ENCODE results near the gene ITSN2. TPM values are rescaled to one million over a fixed set of nuclear protein-coding genes. Genes with fewer than 3 reads are reported as not detected.
"Not testable (repeated sequence)": the region's sequence is repeated elsewhere in the genome, so short reads cannot be mapped to it uniquely, and the experiment has no call there.

The ITSN2 gene
- total RNA-seq, 2 donors from 2014 or later: 35.8 to 41.1 TPM

GRCh38 chr2:24205131-24205530 is 155.2 kb downstream of the ITSN2 start:
- DNase-seq: no peak
- no peak for ATAC-seq
- intact Hi-C loops (cut with DNase I): no loop called here

- ATAC-seq: no peak
- DNase-seq: no peak
- intact Hi-C loops (cut with DNase I): no loop called here
These were observed 155.8 kb downstream of the ITSN2 start for GRCh38 chr2:24204505-24204904.

GRCh38 chr2:24203787-24204150 is 156.6 kb downstream of the ITSN2 start:
- intact Hi-C loops (cut with DNase I): no loop called here
- ATAC-seq (no peak), DNase-seq (no peak)

DNA sequence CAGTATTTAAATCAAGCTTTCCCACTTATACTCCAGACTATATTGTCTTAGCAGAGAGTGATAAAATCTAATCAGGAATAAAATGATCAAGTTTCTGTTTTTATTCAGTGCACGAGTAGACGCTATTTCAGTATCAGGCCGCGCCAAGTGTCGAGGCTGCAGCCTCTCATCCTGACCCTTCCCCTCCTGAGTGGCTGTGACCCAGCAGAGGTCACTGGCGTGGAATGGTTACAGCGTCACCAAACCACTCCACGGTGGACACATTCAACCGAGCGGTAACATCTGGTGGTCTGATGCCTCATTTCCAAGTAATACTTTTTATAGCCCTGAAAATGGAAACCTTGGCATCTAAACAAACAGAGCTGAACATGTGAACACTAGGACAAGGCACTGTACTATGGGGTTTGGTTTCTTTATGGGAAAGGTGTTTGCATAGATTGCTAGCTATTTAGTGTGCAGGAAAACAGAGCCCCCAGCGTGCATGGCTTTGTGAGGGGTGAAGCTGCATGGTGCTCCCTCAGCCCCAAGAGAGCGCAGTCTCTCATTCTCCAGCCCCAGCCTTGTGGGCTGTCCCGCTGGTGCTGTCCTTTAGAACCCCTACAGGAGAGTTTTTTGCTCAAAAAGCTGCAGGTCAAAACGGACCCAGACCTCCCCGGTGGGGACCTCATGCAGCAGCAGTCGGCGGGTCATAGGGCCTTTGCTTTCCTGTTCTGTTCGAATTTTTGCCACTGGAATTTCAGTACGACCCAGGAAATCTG is 157.1 kb downstream of the ITSN2 start:
- intact Hi-C loops (cut with DNase I): no loop called here
- DNase-seq (no peak), ATAC-seq (no peak)

DNA sequence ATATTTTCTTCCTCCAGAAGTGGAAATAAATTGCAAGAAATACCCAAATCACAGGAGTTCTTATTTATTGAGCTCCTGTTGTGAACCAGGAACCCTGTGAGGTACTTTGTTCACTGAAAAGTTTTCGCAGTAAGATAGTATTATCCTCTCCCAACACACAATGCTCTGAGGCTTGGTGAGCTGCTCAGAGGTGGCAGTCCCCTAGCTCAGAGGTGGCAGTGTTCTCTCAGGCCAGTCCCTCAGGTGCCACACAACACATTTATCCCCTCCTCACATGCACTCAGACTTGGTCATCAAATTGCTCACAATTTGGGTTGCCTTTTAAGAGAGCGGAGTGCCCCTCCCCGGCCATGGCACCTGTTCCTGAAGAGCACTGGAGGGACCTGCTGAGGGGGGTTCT is 159.5 kb downstream of the ITSN2 start:
- ATAC-seq (no peak), DNase-seq (no peak)
- intact Hi-C loops (cut with DNase I): no loop called here

DNA sequence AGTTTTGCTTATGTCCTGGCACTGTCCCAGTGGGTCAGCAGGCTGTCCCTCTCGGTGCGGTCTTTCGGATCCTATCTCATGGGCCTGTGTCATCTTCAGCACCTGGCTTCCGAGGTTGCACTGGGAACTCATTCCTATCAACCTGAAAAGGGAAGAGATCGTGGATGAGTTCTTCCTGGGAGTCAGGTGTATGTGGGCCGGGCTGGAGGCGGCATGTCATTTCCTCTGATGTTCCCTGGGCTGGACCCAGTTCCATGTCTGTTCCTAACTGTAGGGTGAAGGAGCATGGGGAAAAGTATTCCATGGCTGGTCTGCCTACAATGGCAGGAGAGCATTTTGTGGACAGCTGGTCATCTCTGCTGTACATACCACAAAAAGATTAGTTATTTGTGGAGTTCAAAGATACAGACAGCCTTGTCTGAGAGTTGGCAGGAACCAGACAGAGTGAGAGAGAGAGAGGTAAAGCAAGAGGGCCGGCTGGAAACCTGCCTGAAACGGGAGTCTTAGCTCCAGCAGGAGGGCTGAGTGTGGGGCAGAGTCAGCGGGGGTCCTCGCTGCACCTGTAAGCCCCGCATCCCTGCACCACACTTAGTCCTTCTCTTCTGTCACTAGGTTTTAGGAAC is 160.3 kb downstream of the ITSN2 start:
- intact Hi-C loops (cut with DNase I): no loop called here
- DNase-seq (no peak), ATAC-seq (peak; percentile 59 to 60)

- ATAC-seq; intact Hi-C loops (cut with DNase I); DNase-seq: not testable (repeated sequence)
These were observed 163.1 kb downstream of the ITSN2 start for GRCh38 chr2:24197213-24197612.

GRCh38 chr2:24191848-24192247 is 168.5 kb downstream of the ITSN2 start:
- DNase-seq: no peak
- ATAC-seq: no peak
- intact Hi-C loops (cut with DNase I): no loop called here

GRCh38 chr2:24191156-24191555 is 169.2 kb downstream of the ITSN2 start:
- DNase-seq (no peak), ATAC-seq (no peak)
- intact Hi-C loops (cut with DNase I): no loop called here

GRCh38 chr2:24190503-24190902 is 169.8 kb downstream of the ITSN2 start:
- ATAC-seq (no peak), DNase-seq (no peak)
- intact Hi-C loops (cut with DNase I): no loop called here

GRCh38 chr2:24189551-24189950 is 170.8 kb downstream of the ITSN2 start:
- intact Hi-C loops (cut with DNase I): no loop called here
- DNase-seq (no peak), ATAC-seq (no peak)

DNA sequence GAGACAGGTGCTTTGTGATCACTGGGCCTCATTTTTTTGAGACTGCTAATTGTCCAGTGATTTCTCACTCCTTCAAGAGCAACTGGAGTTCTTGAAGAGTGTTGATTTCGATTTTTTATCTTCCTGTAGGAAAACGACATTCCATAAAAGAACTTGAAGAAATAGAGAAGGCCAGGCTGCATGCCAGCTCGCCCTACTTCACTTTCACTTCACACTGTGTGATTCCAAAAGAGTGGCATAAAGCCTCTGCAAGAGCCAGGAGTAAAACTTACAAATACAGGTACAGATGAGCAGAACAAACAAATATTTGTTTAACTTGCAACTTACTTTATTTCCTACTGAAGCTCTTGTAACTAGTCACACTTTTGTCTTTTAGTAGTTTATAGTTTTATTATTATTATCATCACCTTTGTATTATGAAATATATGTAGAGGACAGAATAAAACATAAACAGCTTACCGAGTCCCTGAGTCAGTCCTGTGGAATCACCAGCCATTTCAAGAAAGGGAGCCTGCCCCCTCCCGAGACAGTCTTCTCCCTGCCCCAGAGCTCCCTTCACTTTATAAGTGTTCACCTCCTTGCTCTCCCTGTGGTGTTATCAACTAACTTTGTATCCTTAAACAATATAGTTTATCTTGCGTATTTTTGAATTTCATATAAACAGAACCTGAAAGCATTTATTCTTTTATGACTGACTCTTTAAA is 176.8 kb downstream of the ITSN2 start:
- DNase-seq (no peak), ATAC-seq (no peak)
- intact Hi-C loops (cut with DNase I): no loop called here

- no peak for DNase-seq
- intact Hi-C loops (cut with DNase I): no loop called here
- ATAC-seq: no peak
These were observed 177.8 kb downstream of the ITSN2 start for GRCh38 chr2:24182507-24182906.

DNA sequence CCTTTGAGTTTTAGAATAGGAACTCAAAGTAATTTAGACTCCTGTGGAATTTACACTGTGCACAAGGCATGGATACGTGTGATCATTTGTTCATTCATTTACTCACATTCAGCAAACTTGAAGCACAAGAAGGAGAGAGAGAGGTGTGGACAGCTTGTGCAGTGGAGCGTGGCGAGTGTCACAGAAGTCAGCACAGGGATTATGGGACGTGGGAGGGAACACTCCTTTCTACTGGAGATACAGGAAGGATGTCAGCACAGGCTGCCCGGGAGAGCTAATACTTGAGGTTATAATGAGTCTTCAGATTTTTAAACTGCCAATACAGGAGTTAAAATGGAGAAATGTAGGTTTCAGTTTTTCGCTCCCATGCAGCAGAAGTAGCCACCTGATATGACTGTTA is 178.5 kb downstream of the ITSN2 start:
- ATAC-seq: no peak
- intact Hi-C loops (cut with DNase I): no loop called here
- DNase-seq: no peak

DNA sequence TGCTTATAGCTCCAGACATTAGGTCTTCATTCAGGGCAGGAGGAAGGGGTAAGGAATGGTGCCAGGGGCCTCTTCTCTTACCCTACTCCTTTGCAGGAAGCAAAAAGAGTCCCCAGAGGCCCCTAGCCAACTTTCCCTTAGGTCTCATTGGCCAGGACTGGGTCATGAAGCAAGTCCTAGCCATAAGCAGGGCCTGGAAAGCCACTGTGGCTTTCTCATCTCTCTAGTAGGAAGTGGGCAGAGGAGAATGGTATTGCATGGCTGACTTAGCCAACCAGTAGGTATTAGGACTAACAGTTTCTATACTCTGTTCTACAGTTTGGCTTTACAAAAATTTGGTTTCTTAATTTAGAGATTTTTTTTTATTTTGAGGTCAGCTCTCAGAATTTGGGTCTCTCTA is 180.7 kb downstream of the ITSN2 start:
- DNase-seq: no peak
- intact Hi-C loops (cut with DNase I): no loop called here

DNA sequence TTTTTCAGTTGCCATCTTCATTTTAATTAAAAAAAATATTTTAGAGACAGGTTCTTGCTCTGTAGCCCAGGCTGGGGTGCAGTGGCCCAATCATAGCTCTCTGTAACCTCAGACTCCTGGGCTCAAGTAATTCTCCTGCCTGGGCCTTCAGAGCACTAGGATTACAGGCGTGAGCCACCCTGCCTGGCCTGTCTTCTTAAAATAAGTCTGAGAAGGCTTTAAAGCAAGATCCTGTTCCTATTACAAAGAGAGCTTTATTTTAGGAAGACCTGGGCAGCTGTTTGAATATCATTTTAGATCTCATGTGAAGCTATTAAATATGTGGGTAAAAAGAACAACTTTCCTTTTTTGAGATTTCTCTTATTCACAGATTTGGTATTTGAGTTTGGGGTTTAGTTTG is 184.0 kb downstream of the ITSN2 start:
- DNase-seq: no peak
- ATAC-seq: no peak
- intact Hi-C loops (cut with DNase I): no loop called here

More for the DNA sequence above, 180.7 kb downstream of the ITSN2 start:
- ATAC-seq: no peak

DNA sequence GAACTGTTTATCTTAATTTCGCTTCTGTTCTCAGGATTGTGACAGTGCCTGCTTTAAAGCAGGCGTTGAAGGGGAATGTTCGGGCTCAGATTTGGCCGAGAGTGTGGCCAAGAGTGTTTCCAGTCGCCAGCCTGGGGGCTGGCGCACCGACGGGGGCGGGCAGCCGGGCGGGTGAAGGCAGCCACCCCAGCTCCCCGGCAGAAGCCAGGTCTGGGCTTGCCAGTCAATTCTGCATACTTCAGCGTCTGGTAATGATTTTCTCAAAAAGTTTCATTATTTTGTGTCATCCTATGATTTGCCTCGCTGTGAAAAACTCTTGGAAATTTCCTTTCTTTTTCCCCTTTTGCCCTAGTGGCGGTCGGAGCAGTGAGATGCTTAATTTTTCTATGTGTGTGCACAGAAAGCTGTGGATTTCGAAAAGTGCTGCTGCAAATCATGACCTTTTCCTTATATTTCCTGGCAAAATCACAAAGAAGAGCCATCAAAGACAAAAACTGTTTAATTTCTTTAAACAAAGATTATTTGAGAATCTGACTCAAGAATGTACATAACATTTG is 184.6 kb downstream of the ITSN2 start:
- DNase-seq (no peak), ATAC-seq (peak; percentile 41 to 67)
- intact Hi-C loops (cut with DNase I): no loop called here

- no peak for DNase-seq
- peak; percentile 59 to 70 for ATAC-seq
These were observed 185.5 kb downstream of the ITSN2 start, which contains the start of gene FAM228A for GRCh38 chr2:24174851-24175277. Gene FAM228A, plus strand, starts transcription at chr2:24175053. Its CDS starts 428 bp downstream, at chr2:24175481.

DNA sequence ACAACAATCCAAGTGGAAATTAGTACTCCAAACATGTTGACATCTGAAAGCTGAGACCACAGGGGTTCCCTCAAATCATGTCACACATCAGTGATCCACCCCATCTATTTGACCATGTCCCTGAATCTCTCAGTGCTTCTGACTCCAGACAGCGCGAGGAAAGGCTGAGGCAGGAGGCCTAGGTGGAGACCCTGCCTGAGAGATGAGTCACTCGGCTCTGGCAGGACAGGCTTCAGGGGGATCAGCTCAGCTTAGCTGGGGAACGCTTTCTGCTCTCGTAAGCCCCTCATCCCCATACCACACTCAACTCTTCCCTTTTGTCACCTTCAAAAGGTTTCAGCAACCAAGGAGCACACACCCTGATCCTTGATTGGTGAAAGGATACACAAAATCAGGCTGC is 191.3 kb downstream of the ITSN2 start:
- DNase-seq (no peak), ATAC-seq (no peak)
- intact Hi-C loops (cut with DNase I): no loop called here

More at GRCh38 chr2:24174851-24175277, 185.5 kb downstream of the ITSN2 start, which contains the start of gene FAM228A:
- intact Hi-C loops (cut with DNase I): no loop called here

DNA sequence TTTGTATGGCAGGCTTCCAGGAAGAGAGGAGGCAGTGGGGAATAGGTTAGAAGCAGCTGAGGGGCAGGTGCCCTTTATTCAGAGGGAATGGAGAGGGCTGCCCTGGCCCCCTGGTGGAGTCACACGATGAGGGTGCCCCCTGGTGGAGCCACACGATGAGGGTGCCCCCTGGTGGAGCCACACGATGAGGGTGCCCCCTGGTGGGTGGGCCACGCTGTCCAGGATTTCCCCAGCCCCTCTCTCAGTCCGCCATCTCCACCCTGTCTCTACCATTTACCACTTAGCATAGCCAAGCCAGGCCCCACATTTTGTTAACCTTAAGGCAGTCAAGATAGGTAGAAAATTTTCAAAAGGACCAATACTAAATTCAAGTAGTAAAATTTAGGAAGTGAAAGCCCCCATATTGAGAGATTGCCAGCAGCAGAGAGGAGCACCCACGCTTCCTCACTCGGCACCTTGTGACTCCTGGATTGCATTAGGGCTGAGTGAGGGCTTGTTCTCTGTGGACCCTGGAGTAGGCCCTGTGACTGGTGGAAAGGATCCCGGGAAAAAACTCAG is 195.8 kb downstream of the ITSN2 start:
- intact Hi-C loops (cut with DNase I): no loop called here
- DNase-seq (peak; percentile 24), ATAC-seq (peak; percentile 49 to 77)

Measured in left cardiac atrium (tissue), 4 donors.